Motor neuron (in vitro differentiated cells): ENCODE results near the gene ELL. TPM values are rescaled to one million over a fixed set of nuclear protein-coding genes. Genes with fewer than 3 reads are reported as not detected.
A peak's percentile ranks its signal among the peaks of the same experiment; 100 is the strongest.

Experiments
- ATAC-seq, 8 experiments: fragments of 200-7000 bp; cut with Tn5 transposase; replicated peaks in 6 of 8; 2 replicates each; pipeline ENCODE4 v1.8.0; 2021; ENCODE audit warnings: mild to moderate bottlenecking in 8 of 8, moderate library complexity in 8 of 8
- H3K27ac ChIP-seq, 2 donors: fragments of 250-450 bp; sonication (Bioruptor Pico); 2 replicates each; pipeline ENCODE4 v1.9.0; 2021; ENCODE audit warnings: antibody characterized with exemption in 2 of 2, mild to moderate bottlenecking in 2 of 2, moderate library complexity in 1 of 2
- H3K4me1 ChIP-seq, 2 donors: fragments of 250-450 bp; sonication (Bioruptor Pico); replicated peaks in 1 of 2; 2 replicates each; pipeline ENCODE4 v1.6.1; 2021; ENCODE audit warnings: antibody characterized with exemption in 2 of 2, mild to moderate bottlenecking in 2 of 2, moderate library complexity in 1 of 2
- H3K4me3 ChIP-seq, 5 donors: fragments of 250-450 bp; sonication (Bioruptor Pico); 2 replicates each; pipeline ENCODE4 v1.9.0; 2021; ENCODE audit warnings: antibody characterized with exemption in 5 of 5, mild to moderate bottlenecking in 5 of 5, moderate library complexity in 4 of 5
- WGBS, 10 experiments: fragments of 450-650 bp; shearing (Covaris generic); methylation state at CpG; one replicate each; pipeline ENCODE4 v1.0.0; 2022; 5-methylcytosine and 5-hydroxymethylcytosine counted together
- in situ Hi-C, 9 experiments: fragments of 400-800 bp; cut with MboI; loops; one replicate each; pipeline ENCODE4 v1.15.0; 2021; ENCODE audit warnings: low sequenced_read_pairs in 9 of 9, low pct_unique_long_range_greater_than_20kb in 2 of 9; ENCODE audit not compliant: unreplicated experiment in 9 of 9
- total RNA-seq, 8 experiments: library from RNA; unstranded; fragments of 300-600 nt; gene quantifications; 2 replicates each; pipeline versions ENCODE4 v1.2.3 to v1.2.4, GENCODE V29; 2022

The ELL gene
- total RNA-seq, result 10 to 100 TPM in 2 of 8 experiments, 1 to 10 TPM in 6; 3.4 to 13.8 (median 6.2) TPM

GRCh38 chr19:18521692-18522123 is at the start of gene ELL:
Gene ELL (minus strand): TSS chr19:18522070. CDS start chr19:18522055, 15 bp downstream.
- 0% methylated on average over 4 of the region's 52 CpGs; no CpG with 5 or more reads in 9 of the 10 experiments for WGBS, 10 experiments
- peak within 1 kb of the TSS; percentile 66 to 82 (median 74) for H3K4me3 ChIP-seq
- peak; percentile 0 to 17 (median 8) for ATAC-seq
- in situ Hi-C loops, result no loop called here
- H3K27ac ChIP-seq, result peak within 1 kb of the TSS; percentile 81 to 86
- peaks cover 0 to 4% of the 10 kb centered on the region in 2 donors for H3K4me1 ChIP-seq

- WGBS, 10 experiments, result 88 to 100% (median 100%) methylated on average over 2 to 6 of the region's 15 CpGs; no CpG with 5 or more reads in 7 of the 10 experiments
- in situ Hi-C loops, result no loop called here
- Histone ChIP-seq H3K4me3 (no peak overlapping the region), H3K27ac (no peak overlapping the region), H3K4me1 (peaks cover 8 to 10% of the 10 kb centered on the region in 2 donors)
- ATAC-seq, result no peak
Observed at GRCh38 chr19:18568367-18568766, 46.5 kb upstream of the ELL start.

GRCh38 chr19:18566953-18567352 is 45.1 kb upstream of the ELL start:
- 90 to 100% (median 97%) methylated on average over 1 to 3 of the region's 8 CpGs; no CpG with 5 or more reads in 6 of the 10 experiments for WGBS, 10 experiments
- in situ Hi-C loops, result no loop called here

GRCh38 chr19:18562086-18562485 is 40.2 kb upstream of the ELL start:
- Histone ChIP-seq H3K4me3 (no peak overlapping the region), H3K27ac (no peak overlapping the region), H3K4me1 (peaks cover 0 to 5% of the 10 kb centered on the region in 2 donors)
- in situ Hi-C loops, result no loop called here
- WGBS, 10 experiments, result 58 to 96% (median 93%) methylated on average over 3 to 12 of the region's 14 CpGs; no CpG with 5 or more reads in 7 of the 10 experiments
- no peak for ATAC-seq

More at GRCh38 chr19:18566953-18567352, 45.1 kb upstream of the ELL start:
- no peak overlapping the region for H3K27ac ChIP-seq
- no peak for ATAC-seq
- H3K4me1 ChIP-seq, result peaks cover 0 to 2% of the 10 kb centered on the region in 2 donors
- no peak overlapping the region for H3K4me3 ChIP-seq

- Histone ChIP-seq H3K27ac (no peak overlapping the region), H3K4me1 (peaks cover 0 to 5% of the 10 kb centered on the region in 2 donors), H3K4me3 (no peak overlapping the region)
- in situ Hi-C loops, result no loop called here
- 0 to 86% (median 65%) methylated on average over 1 to 5 of the region's 5 CpGs; no CpG with 5 or more reads in 4 of the 10 experiments for WGBS, 10 experiments
- no peak for ATAC-seq
Observed at GRCh38 chr19:18559685-18560084, 37.8 kb upstream of the ELL start.

- 0 to 100% (median 53%) methylated on average over 1 to 3 of the region's 3 CpGs; no CpG with 5 or more reads in 4 of the 10 experiments for WGBS, 10 experiments
- Histone ChIP-seq H3K4me3 (peak overlapping the region; percentile 53 to 84 (median 69)), H3K27ac (peak overlapping the region in 1 of 2 donors; percentile 75), H3K4me1 (peaks cover 0 to 5% of the 10 kb centered on the region in 2 donors)
- in situ Hi-C loops, result no loop called here
- ATAC-seq, result no peak
Observed at GRCh38 chr19:18558604-18559003, 36.7 kb upstream of the ELL start.

GRCh38 chr19:18558202-18558555 is 36.3 kb upstream of the ELL start:
- Histone ChIP-seq H3K4me1 (peaks cover 0 to 5% of the 10 kb centered on the region in 2 donors), H3K27ac (peak overlapping the region; percentile 43 to 75), H3K4me3 (peak overlapping the region; percentile 53 to 84 (median 69))
- peak in 4 of 8 experiments; percentile 3 to 9 (median 5) for ATAC-seq
- 0 to 10% (median 0%) methylated on average over 2 to 8 of the region's 11 CpGs; no CpG with 5 or more reads in 4 of the 10 experiments for WGBS, 10 experiments
- in situ Hi-C loops, result no loop called here

- Histone ChIP-seq H3K27ac (peak within 1 kb of the TSS; percentile 43 to 75), H3K4me3 (peak within 1 kb of the TSS; percentile 53 to 84 (median 69)), H3K4me1 (peaks cover 0 to 5% of the 10 kb centered on the region in 2 donors)
- in situ Hi-C loops, result no loop called here
- ATAC-seq, result peak; percentile 96 to 99 (median 98)
- WGBS, 10 experiments, result 0 to 58% (median 2%) methylated on average over 1 to 29 of the region's 58 CpGs; no CpG with 5 or more reads in 4 of the 10 experiments
Observed at GRCh38 chr19:18557411-18558201, 35.7 kb upstream of the ELL start, which contains the start of gene KXD1. Gene KXD1 (plus strand): TSS chr19:18557870. CDS start chr19:18562057, 4,187 bp downstream.

GRCh38 chr19:18551631-18552030 is 29.8 kb upstream of the ELL start:
- H3K4me3 ChIP-seq, result no peak overlapping the region
- 40 to 92% (median 69%) methylated on average over 1 to 5 of the region's 6 CpGs; no CpG with 5 or more reads in 2 of the 10 experiments for WGBS, 10 experiments
- ATAC-seq, result no peak

GRCh38 chr19:18543814-18544475 is 22.1 kb upstream of the ELL start:
- 0 to 60% (median 32%) methylated on average over 1 to 6 of the region's 12 CpGs; no CpG with 5 or more reads in 4 of the 10 experiments for WGBS, 10 experiments
- in situ Hi-C loops, result no loop called here
- ATAC-seq, result peak; percentile 26 to 88 (median 46)
- peaks cover 3 to 10% of the 10 kb centered on the region in 2 donors for H3K4me1 ChIP-seq
- peak overlapping the region in 1 of 2 donors; percentile 83 for H3K27ac ChIP-seq
- peak overlapping the region; percentile 54 to 87 (median 60) for H3K4me3 ChIP-seq

More at GRCh38 chr19:18551631-18552030, 29.8 kb upstream of the ELL start:
- Histone ChIP-seq H3K27ac (no peak overlapping the region), H3K4me1 (no peaks in the 10 kb centered on the region)
- in situ Hi-C loops, result no loop called here

GRCh38 chr19:18542941-18543813 is 21.3 kb upstream of the ELL start, which contains the start of gene FKBP8:
Gene FKBP8 (minus strand): TSS chr19:18543573. CDS start chr19:18541970, 1,603 bp downstream.
- peak; percentile 89 to 99 (median 93) for ATAC-seq
- peak within 1 kb of the TSS; percentile 54 to 87 (median 60) for H3K4me3 ChIP-seq
- WGBS, 10 experiments, result no CpG with 5 or more reads among the region's 86 CpGs
- peaks cover 3 to 10% of the 10 kb centered on the region in 2 donors for H3K4me1 ChIP-seq
- H3K27ac ChIP-seq, result peak within 1 kb of the TSS; percentile 76 to 83
- in situ Hi-C loops, result no loop called here
